OCI-LY1 (cell line): Measurements from ENCODE around the gene GALNTL6.

Source experiments
- CTCF ChIP-seq: fragments of 200-600 bp; sonication (generic), shearing (Covaris generic); IDR thresholded peaks from 2 replicates; pipeline ENCODE4 v1.5.1; 2017; ENCODE audit warnings: mild to moderate bottlenecking, antibody characterized with exemption, low read length, moderate library complexity, mixed read lengths
- EZH2 ChIP-seq: fragments of 200-600 bp; sonication (generic), shearing (Covaris generic); IDR thresholded peaks from 2 replicates; pipeline ENCODE4 v1.8.0; 2017; ENCODE audit warnings: borderline replicate concordance, mixed run types, mild to moderate bottlenecking, antibody characterized with exemption, low read length, moderate library complexity, mixed read lengths

- no peak for TF ChIP-seq CTCF
- no peak for TF ChIP-seq EZH2
These were observed 1169.8 kb downstream of the GALNTL6 start for GRCh38 chr4:172983014-172983413.
